ENCODE measurements around the gene NDUFAF3. TPM values are rescaled to one million over a fixed set of nuclear protein-coding genes. Genes with fewer than 3 reads are reported as not detected.

The NDUFAF3 gene
- total and polyA plus RNA-seq, 2 donors (not counting 3 experiments of a cell fraction or from before 2014, with no cell fraction given) = 91.1 to 91.4 TPM

GRCh38 chr3:48974076-48974864 is 47.7 kb upstream of the NDUFAF3 start:
- no TSS peak for BruUV-seq (replicated peaks)
- no peak overlapping the region for H3K9ac ChIP-seq (replicated peaks; ENCODE audit: extremely low read depth, insufficient read depth, low read length)
- H3K27ac ChIP-seq (ENCODE audit: insufficient read depth, low read depth, low read length) = no peak overlapping the region
- H2AFZ ChIP-seq (ENCODE audit: low read depth, low read length) = no peak overlapping the region
- H3K36me3 ChIP-seq (ENCODE audit: control insufficient read depth in 2 of 2, extremely low read depth in 1 of 2, insufficient read depth in 2 of 2, low read length in 2 of 2) = peaks cover 24 to 53% of the 10 kb centered on the region in 2 experiments
- no peaks in the 10 kb centered on the region for H3K9me1 ChIP-seq (replicated peaks; ENCODE audit: control insufficient read depth, extremely low read depth, insufficient read depth, low read length)
- no peaks in the 10 kb centered on the region for H3K27me3 ChIP-seq (ENCODE audit: control insufficient read depth in 2 of 2, insufficient read depth in 2 of 2, low read length in 2 of 2)
- TF ChIP-seq CTCF (IDR thresholded peaks at IDR 0.05; ENCODE audit: extremely low read depth in 1 of 2, insufficient read depth in 1 of 2, low read depth in 1 of 2, low read length in 2 of 2) (no peak), JUN (IDR thresholded peaks at IDR 0.05; ENCODE audit: borderline replicate concordance, insufficient read depth, insufficient read length, low read depth) (no peak), GATA2 (IDR thresholded peaks at IDR 0.05; ENCODE audit: insufficient read depth, insufficient read length, low read depth, low read length) (no peak), POLR2AphosphoS5 (IDR thresholded peaks at IDR 0.05; ENCODE audit: insufficient read depth, low read depth, low read length) (no peak), POLR2A (IDR thresholded peaks at IDR 0.05; ENCODE audit: low read depth, low read length) (no peak), MYC (IDR thresholded peaks at IDR 0.05; ENCODE audit: low read depth, low read length) (no peak), FOS (IDR thresholded peaks at IDR 0.05; ENCODE audit: borderline replicate concordance, insufficient read depth, low read length) (no peak), EZH2 (IDR thresholded peaks at IDR 0.05; ENCODE audit: borderline replicate concordance, low read depth, low read length, severe bottlenecking) (no peak), MAX (IDR thresholded peaks at IDR 0.05; ENCODE audit: insufficient read depth, insufficient read length) (no peak)
- dilution Hi-C loops (cut with MboI; ENCODE audit: extremely low pct_ligation_motif_present, low sequenced_read_pairs) = no loop called here
- no peak for DNase-seq (ENCODE audit: low read depth, low spot score)
- H3K79me2 ChIP-seq (ENCODE audit: control insufficient read depth, insufficient read depth, low read length) = no peaks in the 10 kb centered on the region
- H4K20me1 ChIP-seq (replicated peaks; ENCODE audit: control insufficient read depth, extremely low read depth, insufficient read depth, low read length) = no peaks in the 10 kb centered on the region
- H3K4me1 ChIP-seq (ENCODE audit: control insufficient read depth, extremely low read depth, insufficient read depth, low read length) = no peaks in the 10 kb centered on the region
- ChIA-PET POLR2A (no interaction called here), CTCF (interaction anchor here (1.2 to 1.7 kb wide), 3 partner anchors 13 to 32 kb away, joined by 3 to 10 read pairs (median 4); partner anchors contain the start of gene WDR6)
- H3K4me2 ChIP-seq (ENCODE audit: insufficient read depth, low read length) = no peak overlapping the region
- no peak overlapping the region for H3K4me3 ChIP-seq (replicated peaks in 1 of 3; ENCODE audit: insufficient read depth in 1 of 3, low read depth in 1 of 3, low read length in 3 of 3)
- no peaks in the 10 kb centered on the region for H3K9me3 ChIP-seq (replicated peaks; ENCODE audit: control insufficient read depth, insufficient read depth, low read length)
- intact Hi-C loops (cut with micrococcal nuclease) = no loop called here
- no peak for FAIRE-seq
